ENCODE data around the gene TRAPPC2.

The TRAPPC2 gene

DNA sequence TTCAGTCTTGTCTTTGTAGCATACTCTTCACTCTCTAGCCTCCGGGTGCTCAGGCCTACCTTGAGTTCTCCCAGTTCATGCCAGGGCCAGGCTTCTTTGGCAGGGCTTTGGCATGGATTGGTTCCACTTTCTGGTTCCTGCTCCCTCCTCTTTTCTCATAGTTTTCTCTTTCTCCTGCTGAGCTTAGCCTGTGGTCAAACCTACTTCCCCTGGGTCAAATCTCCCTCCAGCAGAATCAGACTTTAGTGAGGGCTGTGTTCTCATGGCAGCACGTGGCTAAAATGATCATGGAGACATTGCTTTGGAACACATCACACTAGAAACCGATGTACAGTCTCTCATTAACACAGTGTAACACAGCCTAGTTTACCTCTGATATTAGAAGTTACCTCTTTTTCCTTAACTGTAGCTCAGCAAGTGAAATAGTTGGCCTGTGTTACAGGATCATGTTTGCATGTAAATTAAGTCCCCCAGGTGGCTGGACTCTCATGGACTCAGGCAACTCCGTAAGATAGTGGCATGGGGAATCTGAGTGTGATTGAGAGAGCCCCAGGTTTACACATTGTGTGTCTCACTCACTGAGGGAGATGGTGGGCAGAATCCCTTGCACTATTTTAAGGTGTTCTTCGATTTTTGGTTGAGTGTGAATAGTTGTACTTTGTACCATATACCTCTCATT lies 32.2 kb downstream of the TRAPPC2 start:
- no peak overlapping the region for H3K27ac ChIP-seq (ENCODE audit: poor library complexity, severe bottlenecking)
- TF ChIP-seq, protein P1, sequence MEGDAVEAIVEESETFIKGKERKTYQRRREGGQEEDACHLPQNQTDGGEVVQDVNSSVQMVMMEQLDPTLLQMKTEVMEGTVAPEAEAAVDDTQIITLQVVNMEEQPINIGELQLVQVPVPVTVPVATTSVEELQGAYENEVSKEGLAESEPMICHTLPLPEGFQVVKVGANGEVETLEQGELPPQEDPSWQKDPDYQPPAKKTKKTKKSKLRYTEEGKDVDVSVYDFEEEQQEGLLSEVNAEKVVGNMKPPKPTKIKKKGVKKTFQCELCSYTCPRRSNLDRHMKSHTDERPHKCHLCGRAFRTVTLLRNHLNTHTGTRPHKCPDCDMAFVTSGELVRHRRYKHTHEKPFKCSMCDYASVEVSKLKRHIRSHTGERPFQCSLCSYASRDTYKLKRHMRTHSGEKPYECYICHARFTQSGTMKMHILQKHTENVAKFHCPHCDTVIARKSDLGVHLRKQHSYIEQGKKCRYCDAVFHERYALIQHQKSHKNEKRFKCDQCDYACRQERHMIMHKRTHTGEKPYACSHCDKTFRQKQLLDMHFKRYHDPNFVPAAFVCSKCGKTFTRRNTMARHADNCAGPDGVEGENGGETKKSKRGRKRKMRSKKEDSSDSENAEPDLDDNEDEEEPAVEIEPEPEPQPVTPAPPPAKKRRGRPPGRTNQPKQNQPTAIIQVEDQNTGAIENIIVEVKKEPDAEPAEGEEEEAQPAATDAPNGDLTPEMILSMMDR (IDR thresholded peaks at IDR 0.05; ENCODE audit: poor library complexity, severe bottlenecking), result no peak
- H3K36me3 ChIP-seq (ENCODE audit: low read depth), result peaks cover 2% of the 10 kb centered on the region
- ATAC-seq (ENCODE audit: low read depth) (no peak), DNase-seq (ENCODE audit: low spot score) (no peak)
- H3K27me3 ChIP-seq (ENCODE audit: insufficient read depth, poor library complexity, severe bottlenecking), result no peaks in the 10 kb centered on the region
- H3K4me3 ChIP-seq (ENCODE audit: severe bottlenecking), result no peak overlapping the region
- H3K4me1 ChIP-seq (ENCODE audit: insufficient read depth, poor library complexity, severe bottlenecking), result no peaks in the 10 kb centered on the region
- no peaks in the 10 kb centered on the region for H3K9me3 ChIP-seq (ENCODE audit: severe bottlenecking)

DNA sequence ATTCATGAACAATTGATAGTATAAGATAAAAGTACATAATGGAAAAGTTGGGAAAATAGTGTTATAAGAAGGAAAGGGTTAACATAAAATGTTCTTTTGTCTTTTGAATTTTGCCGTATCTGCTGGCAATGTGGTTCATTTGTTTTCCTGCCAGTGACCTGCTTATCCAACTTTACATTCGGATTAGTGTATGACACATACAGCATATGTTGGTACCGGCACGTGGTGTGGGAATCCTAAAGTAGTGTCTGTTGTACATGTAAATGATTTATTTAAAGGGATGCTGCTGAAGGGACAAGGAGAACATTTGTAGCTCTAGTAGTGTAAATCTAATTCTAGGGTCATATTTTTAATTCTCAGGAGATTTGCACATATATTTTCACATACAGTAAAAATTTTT lies 34.0 kb downstream of the TRAPPC2 start:
- TF ChIP-seq, protein P1 (IDR thresholded peaks at IDR 0.05; ENCODE audit: poor library complexity, severe bottlenecking), result no peak
- ATAC-seq (ENCODE audit: low read depth), result no peak
- Histone ChIP-seq H3K36me3 (ENCODE audit: low read depth) (no peaks in the 10 kb centered on the region), H3K27ac (ENCODE audit: poor library complexity, severe bottlenecking) (no peak overlapping the region), H3K9me3 (ENCODE audit: severe bottlenecking) (no peaks in the 10 kb centered on the region), H3K4me1 (ENCODE audit: insufficient read depth, poor library complexity, severe bottlenecking) (no peaks in the 10 kb centered on the region), H3K4me3 (ENCODE audit: severe bottlenecking) (no peak overlapping the region), H3K27me3 (ENCODE audit: insufficient read depth, poor library complexity, severe bottlenecking) (no peaks in the 10 kb centered on the region)
- no peak for DNase-seq (ENCODE audit: low spot score)

DNA sequence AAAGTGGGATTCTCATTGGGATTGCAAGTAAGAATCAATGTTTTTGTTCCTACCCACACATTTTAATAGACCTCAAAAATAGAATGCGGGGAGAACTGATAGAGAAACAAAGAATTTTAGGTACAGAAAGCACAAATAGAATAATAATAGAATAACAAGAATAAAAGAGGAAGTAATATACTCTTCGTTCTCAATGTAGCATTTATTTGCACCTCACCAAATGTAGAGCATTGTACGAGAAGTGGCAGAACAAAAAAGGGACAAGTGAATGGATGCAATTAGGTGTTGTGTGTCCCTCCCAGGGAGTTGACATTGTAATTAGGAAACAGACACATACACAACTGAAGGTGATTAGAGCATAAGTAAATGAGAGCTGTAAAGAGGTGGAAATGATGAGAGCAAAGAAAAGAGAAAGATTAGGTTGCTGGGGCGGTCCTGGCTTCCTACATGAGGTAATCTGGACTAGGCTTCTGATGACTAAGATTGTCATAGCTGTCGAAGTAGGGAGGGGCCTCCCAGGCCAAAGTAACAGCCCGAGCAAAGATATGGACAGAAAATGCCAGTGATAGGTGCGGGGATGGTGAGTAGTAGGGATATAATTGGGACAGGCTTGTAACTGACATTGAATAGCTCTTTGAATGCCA lies 35.1 kb downstream of the TRAPPC2 start:
- no peak overlapping the region for H3K4me3 ChIP-seq (ENCODE audit: severe bottlenecking)
- DNase-seq (ENCODE audit: low spot score) (no peak), ATAC-seq (ENCODE audit: low read depth) (peak; percentile 36; the same call in 1 of the 3 replicates)
- peaks cover 2% of the 10 kb centered on the region for H3K4me1 ChIP-seq (ENCODE audit: insufficient read depth, poor library complexity, severe bottlenecking)
- no peaks in the 10 kb centered on the region for H3K9me3 ChIP-seq (ENCODE audit: severe bottlenecking)
- no peaks in the 10 kb centered on the region for H3K36me3 ChIP-seq (ENCODE audit: low read depth)
- H3K27me3 ChIP-seq (ENCODE audit: insufficient read depth, poor library complexity, severe bottlenecking), result no peaks in the 10 kb centered on the region
- TF ChIP-seq, protein P1 (IDR thresholded peaks at IDR 0.05; ENCODE audit: poor library complexity, severe bottlenecking), result no peak
- no peak overlapping the region for H3K27ac ChIP-seq (ENCODE audit: poor library complexity, severe bottlenecking)

DNA sequence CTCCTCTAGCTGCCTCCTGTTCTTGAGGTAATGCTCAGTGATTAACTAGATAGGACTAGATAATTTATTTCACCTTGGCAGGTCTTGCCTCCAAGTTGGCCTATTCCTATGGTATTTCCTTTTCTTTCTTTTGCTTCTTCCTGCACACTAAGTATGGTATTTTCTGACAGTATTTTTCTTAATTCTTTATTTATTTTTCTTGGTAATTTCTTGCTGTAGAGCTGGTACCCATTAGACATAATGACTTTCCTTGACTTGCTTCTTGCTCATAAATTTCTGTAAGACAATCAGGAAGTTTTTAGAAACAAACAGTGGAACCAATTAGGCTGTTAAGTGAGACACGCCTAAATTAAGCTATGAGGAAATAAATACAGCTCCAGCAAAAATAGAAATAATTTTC lies 36.0 kb downstream of the TRAPPC2 start:
- TF ChIP-seq, protein P1 (IDR thresholded peaks at IDR 0.05; ENCODE audit: poor library complexity, severe bottlenecking), result no peak
- H3K4me3 ChIP-seq (ENCODE audit: severe bottlenecking), result no peak overlapping the region
- no peaks in the 10 kb centered on the region for H3K27me3 ChIP-seq (ENCODE audit: insufficient read depth, poor library complexity, severe bottlenecking)
- H3K4me1 ChIP-seq (ENCODE audit: insufficient read depth, poor library complexity, severe bottlenecking), result peaks cover 11% of the 10 kb centered on the region
- DNase-seq (ENCODE audit: low spot score) (no peak), ATAC-seq (ENCODE audit: low read depth) (no peak)
- H3K9me3 ChIP-seq (ENCODE audit: severe bottlenecking), result no peaks in the 10 kb centered on the region
- H3K27ac ChIP-seq (ENCODE audit: poor library complexity, severe bottlenecking), result no peak overlapping the region
- no peaks in the 10 kb centered on the region for H3K36me3 ChIP-seq (ENCODE audit: low read depth)

DNA sequence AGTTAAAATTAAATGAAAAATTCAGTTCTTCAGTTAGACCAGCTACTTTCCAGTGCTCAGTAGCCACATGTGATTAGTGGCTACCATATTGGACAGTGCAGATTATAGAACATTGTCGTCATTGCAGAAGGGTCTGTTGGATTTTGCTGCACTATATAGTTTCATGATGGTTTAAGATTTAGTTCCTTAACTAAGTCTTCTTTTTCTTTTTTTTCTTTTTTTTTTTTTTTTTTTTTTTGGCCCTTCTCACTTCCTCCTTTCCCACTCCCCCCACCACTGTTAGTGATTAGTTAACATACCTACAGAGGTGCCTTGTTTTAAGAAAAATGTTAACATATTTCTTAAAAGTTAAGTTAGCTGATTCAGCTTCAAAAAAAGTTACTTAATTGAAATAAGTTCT lies 36.4 kb downstream of the TRAPPC2 start:
- no peak overlapping the region for H3K4me3 ChIP-seq (ENCODE audit: severe bottlenecking)
- H3K36me3 ChIP-seq (ENCODE audit: low read depth), result no peaks in the 10 kb centered on the region
- no peak for DNase-seq (ENCODE audit: low spot score)
- TF ChIP-seq, protein P1 (IDR thresholded peaks at IDR 0.05; ENCODE audit: poor library complexity, severe bottlenecking), result no peak
- H3K27me3 ChIP-seq (ENCODE audit: insufficient read depth, poor library complexity, severe bottlenecking), result no peaks in the 10 kb centered on the region
- H3K9me3 ChIP-seq (ENCODE audit: severe bottlenecking), result no peaks in the 10 kb centered on the region
- H3K4me1 ChIP-seq (ENCODE audit: insufficient read depth, poor library complexity, severe bottlenecking), result peaks cover 15% of the 10 kb centered on the region
- no peak for ATAC-seq (ENCODE audit: low read depth)
- no peak overlapping the region for H3K27ac ChIP-seq (ENCODE audit: poor library complexity, severe bottlenecking)

Data from RWPE2 (cell line).